C4-2B (cell line): ENCODE measurements around the gene MFNG.

Experiments
- ZFX ChIP-seq: fragments of 450-650 bp; IDR thresholded peaks from 2 replicates; pipeline ENCODE4 v1.6.1; 2017
- TF ChIP-seq, protein P1 (sequence below): fragments of 450-650 bp; conservative IDR thresholded peaks from 2 replicates; pipeline ENCODE4 v1.5.1; 2017; ENCODE audit warnings: mild to moderate bottlenecking

- TF ChIP-seq, protein P1, sequence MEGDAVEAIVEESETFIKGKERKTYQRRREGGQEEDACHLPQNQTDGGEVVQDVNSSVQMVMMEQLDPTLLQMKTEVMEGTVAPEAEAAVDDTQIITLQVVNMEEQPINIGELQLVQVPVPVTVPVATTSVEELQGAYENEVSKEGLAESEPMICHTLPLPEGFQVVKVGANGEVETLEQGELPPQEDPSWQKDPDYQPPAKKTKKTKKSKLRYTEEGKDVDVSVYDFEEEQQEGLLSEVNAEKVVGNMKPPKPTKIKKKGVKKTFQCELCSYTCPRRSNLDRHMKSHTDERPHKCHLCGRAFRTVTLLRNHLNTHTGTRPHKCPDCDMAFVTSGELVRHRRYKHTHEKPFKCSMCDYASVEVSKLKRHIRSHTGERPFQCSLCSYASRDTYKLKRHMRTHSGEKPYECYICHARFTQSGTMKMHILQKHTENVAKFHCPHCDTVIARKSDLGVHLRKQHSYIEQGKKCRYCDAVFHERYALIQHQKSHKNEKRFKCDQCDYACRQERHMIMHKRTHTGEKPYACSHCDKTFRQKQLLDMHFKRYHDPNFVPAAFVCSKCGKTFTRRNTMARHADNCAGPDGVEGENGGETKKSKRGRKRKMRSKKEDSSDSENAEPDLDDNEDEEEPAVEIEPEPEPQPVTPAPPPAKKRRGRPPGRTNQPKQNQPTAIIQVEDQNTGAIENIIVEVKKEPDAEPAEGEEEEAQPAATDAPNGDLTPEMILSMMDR: no peak
- TF ChIP-seq ZFX: no peak
Measured at GRCh38 chr22:37533995-37534394, 47.8 kb upstream of the MFNG start.
